ENCODE measurements around the gene LTBP3. TPM values are rescaled to one million over a fixed set of nuclear protein-coding genes. Genes with fewer than 3 reads are reported as not detected.
"Not testable (repeated sequence)": the region's sequence is repeated elsewhere in the genome, so short reads cannot be mapped to it uniquely, and the experiment has no call there.

Gene LTBP3
- total and polyA plus RNA-seq, 11 donors, result 26.3 to 125 (median 75.6) TPM

DNA sequence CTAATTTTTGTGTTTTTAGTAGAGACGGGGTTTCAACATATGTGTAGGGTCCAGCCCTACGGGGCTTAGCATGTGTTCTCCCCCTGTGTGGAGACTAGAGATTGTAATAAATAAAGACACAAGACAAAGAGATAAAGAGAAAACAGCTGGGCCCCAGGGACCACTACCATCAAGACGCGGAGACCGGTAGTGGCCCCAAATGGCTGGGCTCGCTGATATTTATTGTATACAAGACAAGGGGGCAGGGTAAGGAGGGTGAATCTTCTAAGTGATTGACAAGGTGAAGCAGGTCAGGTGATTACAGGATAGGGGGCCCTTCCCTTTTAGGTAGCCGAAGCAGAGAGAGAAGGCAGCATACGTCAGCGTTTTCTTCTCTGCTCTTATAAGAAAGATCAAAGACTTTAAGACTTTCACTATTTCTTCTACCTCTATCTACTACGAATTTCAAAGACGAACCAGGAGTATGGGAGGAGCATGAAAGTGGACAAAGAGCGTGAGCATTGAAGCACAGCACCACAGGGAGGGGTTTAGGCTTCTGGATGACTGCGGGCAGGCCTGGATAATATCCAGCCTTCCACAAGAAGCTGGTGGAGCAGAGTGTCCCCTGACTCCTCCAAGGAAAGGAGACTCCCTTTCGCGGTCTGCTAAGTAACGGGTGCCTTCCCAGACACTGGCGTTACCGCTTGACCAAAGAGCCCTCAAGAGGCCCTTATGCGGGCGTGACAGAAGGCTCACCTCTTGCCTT, 36.2 kb downstream of the LTBP3 start:
- H3K27ac ChIP-seq, H3K4me3 ChIP-seq, H3K27me3 ChIP-seq, H3K9me3 ChIP-seq, ATAC-seq: not testable (repeated sequence)
- Histone ChIP-seq H3K4me1 (peaks cover 0 to 26% (median 20%) of the 10 kb centered on the region in 12 donors), H3K36me3 (peaks cover 0 to 10% (median 8%) of the 10 kb centered on the region in 9 donors)
- peak in 1 of 5 donors; percentile 6 for DNase-seq
- 79 to 85% (median 81%) methylated on average over 20 of the region's 20 CpGs for WGBS, 4 donors
- intact Hi-C loops (cut with DNase I), result loop anchor here in 2 of 10 donors (2.0 to 5.0 kb wide), 2 partner anchors 57 to 145 kb away; no protein-coding TSS in a partner anchor

DNA sequence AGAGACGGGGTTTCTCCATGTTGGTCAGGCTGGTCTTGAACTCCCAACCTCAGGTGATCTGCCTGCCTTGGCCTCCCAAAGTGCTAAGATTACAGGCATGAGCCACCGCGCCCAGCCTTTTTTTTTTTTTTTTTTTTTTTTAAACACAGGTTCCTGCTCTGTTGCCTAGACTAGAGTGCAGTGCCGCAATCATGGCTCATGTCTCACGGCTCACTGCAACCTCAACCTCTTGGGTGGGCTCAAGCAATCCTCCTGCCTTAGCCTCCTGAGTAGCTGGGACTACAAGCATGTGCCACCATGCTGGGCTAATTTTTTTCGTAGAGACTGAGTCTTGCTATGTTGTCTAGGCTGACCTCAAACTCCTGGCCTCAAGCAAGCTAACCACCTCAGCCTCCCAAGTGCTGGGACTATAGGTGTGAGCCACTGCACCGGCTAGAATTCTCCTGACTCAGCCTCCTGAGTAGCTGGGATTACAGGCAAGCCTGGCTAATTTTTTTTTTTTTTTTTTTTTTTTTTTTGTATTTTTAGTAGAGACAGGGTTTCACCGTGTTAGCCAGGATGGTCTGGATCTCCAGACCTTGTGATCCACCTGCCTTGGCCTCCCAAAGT, 39.1 kb downstream of the LTBP3 start:
- not testable (repeated sequence) for H3K27ac ChIP-seq, H3K9me3 ChIP-seq, H3K27me3 ChIP-seq, H3K4me1 ChIP-seq, H3K4me3 ChIP-seq, ATAC-seq, H3K36me3 ChIP-seq
- intact Hi-C loops (cut with DNase I), result loop anchor here in 1 of 10 donors (10.0 kb wide), 1 partner anchor 244 kb away; no protein-coding TSS in a partner anchor
- WGBS, 4 donors, result 94 to 96% (median 95%) methylated on average over 8 of the region's 8 CpGs
- DNase-seq, result peak in 1 of 5 donors; percentile 1

DNA sequence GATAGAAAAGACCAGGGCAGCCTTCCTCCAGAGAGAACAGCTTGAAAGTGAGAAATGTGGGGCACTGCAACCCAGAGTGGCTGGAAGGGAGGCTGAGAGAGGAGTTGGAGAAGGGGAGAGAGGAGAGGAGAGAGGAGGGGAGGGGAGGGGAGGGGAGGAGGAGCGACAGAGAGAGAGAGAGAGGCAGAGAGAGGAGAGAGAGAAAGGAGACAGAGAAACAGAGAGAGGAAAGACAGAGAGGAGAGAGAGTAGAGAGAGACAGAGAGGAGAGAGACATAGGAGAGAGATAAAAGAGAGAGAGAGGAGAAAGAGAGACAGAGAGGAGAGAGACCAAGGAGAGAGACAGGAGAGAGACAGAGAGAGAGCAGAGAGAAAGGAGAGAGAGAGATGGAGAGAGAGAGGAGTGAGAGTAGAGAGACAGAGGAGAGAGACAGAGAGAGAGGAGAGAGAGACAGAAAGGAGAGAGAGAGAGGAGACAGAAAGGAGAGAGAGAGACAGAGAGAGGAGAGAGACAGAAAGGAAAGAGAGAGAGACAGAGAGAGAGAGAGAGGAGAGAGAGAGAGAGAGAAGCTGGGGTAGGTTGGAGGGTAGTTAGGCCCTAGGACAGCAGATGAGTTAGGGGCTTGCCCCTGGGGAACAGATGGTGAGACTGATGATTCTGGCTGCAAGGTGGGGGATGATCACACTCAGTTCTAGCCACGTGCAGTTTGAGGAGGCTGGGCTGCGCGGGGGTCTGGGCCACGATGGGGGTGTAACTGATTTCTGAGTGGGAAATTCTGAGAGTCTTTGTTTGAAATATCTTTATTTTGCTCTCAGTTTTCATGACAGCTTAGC, 41.8 kb downstream of the LTBP3 start:
- 60 to 74% (median 67%) methylated on average over 5 of the region's 5 CpGs for WGBS, 4 donors
- Histone ChIP-seq H3K9me3 (no peaks in the 10 kb centered on the region), H3K27me3 (no peaks in the 10 kb centered on the region), H3K4me1 (no peaks in the 10 kb centered on the region), H3K27ac (no peak overlapping the region), H3K4me3 (no peak overlapping the region), H3K36me3 (no peaks in the 10 kb centered on the region)
- DNase-seq (peak in 1 of 5 donors; percentile 5), ATAC-seq (peak in 1 of 4 donors; percentile 4)
- TF ChIP-seq, protein P1, sequence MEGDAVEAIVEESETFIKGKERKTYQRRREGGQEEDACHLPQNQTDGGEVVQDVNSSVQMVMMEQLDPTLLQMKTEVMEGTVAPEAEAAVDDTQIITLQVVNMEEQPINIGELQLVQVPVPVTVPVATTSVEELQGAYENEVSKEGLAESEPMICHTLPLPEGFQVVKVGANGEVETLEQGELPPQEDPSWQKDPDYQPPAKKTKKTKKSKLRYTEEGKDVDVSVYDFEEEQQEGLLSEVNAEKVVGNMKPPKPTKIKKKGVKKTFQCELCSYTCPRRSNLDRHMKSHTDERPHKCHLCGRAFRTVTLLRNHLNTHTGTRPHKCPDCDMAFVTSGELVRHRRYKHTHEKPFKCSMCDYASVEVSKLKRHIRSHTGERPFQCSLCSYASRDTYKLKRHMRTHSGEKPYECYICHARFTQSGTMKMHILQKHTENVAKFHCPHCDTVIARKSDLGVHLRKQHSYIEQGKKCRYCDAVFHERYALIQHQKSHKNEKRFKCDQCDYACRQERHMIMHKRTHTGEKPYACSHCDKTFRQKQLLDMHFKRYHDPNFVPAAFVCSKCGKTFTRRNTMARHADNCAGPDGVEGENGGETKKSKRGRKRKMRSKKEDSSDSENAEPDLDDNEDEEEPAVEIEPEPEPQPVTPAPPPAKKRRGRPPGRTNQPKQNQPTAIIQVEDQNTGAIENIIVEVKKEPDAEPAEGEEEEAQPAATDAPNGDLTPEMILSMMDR (IDR thresholded peaks at IDR 0.05), result no peak
- no peak for TF ChIP-seq POLR2A (IDR thresholded peaks at IDR 0.05)
- intact Hi-C loops (cut with DNase I), result loop anchor here in 1 of 10 donors (10.0 kb wide), 1 partner anchor 242 kb away; no protein-coding TSS in a partner anchor

DNA sequence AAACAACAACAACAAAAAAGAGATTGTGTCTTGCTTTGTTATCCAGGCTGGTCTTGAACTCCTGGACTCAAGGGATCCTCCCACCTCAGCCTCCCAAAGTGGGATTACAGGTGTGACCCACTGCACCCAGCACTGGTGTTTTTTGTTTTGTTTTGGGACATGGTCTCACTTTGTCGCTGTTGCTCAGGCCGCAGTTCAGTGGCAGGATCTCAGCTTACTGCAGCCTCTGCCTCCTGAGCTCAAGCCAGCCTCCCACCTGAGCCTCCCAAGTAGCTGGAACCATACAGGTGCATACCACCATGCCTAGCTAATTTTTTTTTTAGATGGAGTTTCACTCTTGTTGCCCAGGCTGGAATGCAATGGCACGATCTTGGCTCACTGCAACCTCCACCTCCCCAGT, 45.8 kb downstream of the LTBP3 start:
- not testable (repeated sequence) for H3K27ac ChIP-seq, ATAC-seq, H3K27me3 ChIP-seq, H3K4me3 ChIP-seq, H3K9me3 ChIP-seq, H3K36me3 ChIP-seq
- H3K4me1 ChIP-seq, result peaks cover 0 to 20% (median 4%) of the 10 kb centered on the region in 12 donors
- 95 to 100% (median 96%) methylated on average over 3 of the region's 3 CpGs for WGBS, 4 donors
- peak in 1 of 5 donors; percentile 20 for DNase-seq
- intact Hi-C loops (cut with DNase I), result loop anchor here in 8 of 10 donors (5.0 to 10.0 kb wide), 5 partner anchors 130 to 238 kb away; partner anchors contain the start of gene SLC25A45 (in 4 of the 8)

DNA sequence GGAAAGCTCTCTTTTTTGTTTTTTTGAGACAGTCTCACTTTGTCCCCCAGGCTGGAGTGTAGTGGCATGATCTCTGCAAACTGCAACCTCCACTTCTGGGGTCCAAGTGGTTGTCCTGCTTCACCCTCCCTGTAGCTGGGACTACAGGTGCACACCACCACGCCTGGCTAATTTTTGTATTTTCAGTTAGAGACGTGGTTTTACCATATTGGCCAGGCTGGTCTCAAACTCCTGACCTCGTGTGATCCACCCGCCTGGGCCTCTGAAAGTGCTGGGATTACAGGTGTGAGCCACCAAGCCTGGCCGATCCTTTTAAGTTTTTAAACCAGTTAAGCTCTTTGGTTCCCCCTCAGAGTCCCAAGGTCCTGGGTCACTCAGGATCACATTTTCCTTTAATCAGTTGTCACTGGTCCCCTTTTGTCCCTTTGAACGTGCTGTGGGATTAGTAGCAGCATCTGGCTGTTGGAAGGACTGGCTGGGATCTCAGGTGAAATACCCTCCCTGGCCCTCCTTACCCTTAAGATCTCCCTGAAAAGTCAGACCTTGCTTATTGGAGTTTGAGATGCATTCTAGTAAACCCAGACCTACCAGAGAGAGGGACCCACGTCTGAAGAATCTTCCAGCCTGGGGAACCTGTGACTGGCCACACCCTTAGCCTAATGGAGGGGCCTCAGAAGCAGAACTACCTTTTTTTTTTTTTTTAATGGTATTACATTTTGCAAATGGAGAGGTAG, 51.2 kb downstream of the LTBP3 start:
- H3K4me1 ChIP-seq, result peaks cover 0 to 57% (median 26%) of the 10 kb centered on the region in 12 donors
- 10 to 22% (median 17%) methylated on average over 7 of the region's 7 CpGs for WGBS, 4 donors
- TF ChIP-seq POLR2A (IDR thresholded peaks at IDR 0.05), result peak in 1 of 2 donors; percentile 35
- TF ChIP-seq, protein P1 (IDR thresholded peaks at IDR 0.05), result no peak
- H3K4me3 ChIP-seq, result peak overlapping the region in 9 of 12 donors; percentile 70 to 90 (median 82)
- DNase-seq (peak in 3 of 5 donors; percentile 35 to 39 (median 38)), ATAC-seq (peak; percentile 21 to 50 (median 43))
- no peaks in the 10 kb centered on the region for H3K27me3 ChIP-seq
- H3K27ac ChIP-seq, result peak overlapping the region; percentile 65 to 100 (median 98)
- H3K36me3 ChIP-seq, result peaks cover 9 to 51% (median 49%) of the 10 kb centered on the region in 9 donors
- intact Hi-C loops (cut with DNase I), result loop anchor here in 7 of 10 donors (1.0 to 5.0 kb wide), 4 partner anchors 35 to 90 kb away; no protein-coding TSS in a partner anchor
- H3K9me3 ChIP-seq, result no peaks in the 10 kb centered on the region

Measured in heart left ventricle (tissue), 16 donors.